Testis (tissue), 3 donors: ENCODE data around the gene BUB1. TPM values are rescaled to one million over a fixed set of nuclear protein-coding genes. Genes with fewer than 3 reads are reported as not detected.
"Not testable (repeated sequence)": the region's sequence is repeated elsewhere in the genome, so short reads cannot be mapped to it uniquely, and the experiment has no call there.

Experiments used
- DNase-seq: peaks from one replicate; pipeline ENCODE4 v3.0.0-alpha.2; 2019
- H3K27ac ChIP-seq, 2 donors: fragments of 200-600 bp; sonication (generic); one replicate each; pipeline ENCODE4 v1.5.1; 2019
- H3K27me3 ChIP-seq: fragments of 200-600 bp; sonication (generic); one replicate; pipeline ENCODE4 v1.5.1; 2019
- H3K36me3 ChIP-seq: fragments of 200-600 bp; sonication (generic); one replicate; pipeline ENCODE4 v1.5.1; 2017; ENCODE audit warnings: low read depth; ENCODE audit errors: missing control alignments
- H3K4me1 ChIP-seq: fragments of 200-600 bp; sonication (generic); one replicate; pipeline ENCODE4 v1.5.1; 2019
- H3K4me3 ChIP-seq, 2 donors: fragments of 200-600 bp; sonication (generic); one replicate each; pipeline ENCODE4 v1.5.1; 2017 to 2019
- H3K9me3 ChIP-seq: fragments of 200-600 bp; sonication (generic); one replicate; pipeline ENCODE4 v1.5.1; 2017
- WGBS, 2 donors: methylation state at CpG; one replicate each; pipeline ENCODE4 v1.1.5; 2018; 5-methylcytosine and 5-hydroxymethylcytosine counted together
- intact Hi-C: fragments of 100-400 bp; cut with DNase I; formaldehyde crosslinking; loops from one replicate; pipeline ENCODE4 v1.15.1; 2023; ENCODE audit warnings: low total_unique reads
- polyA plus RNA-seq: library from polyadenylated mRNA; stranded (reverse); fragments of 350-450 nt; fragmentation: Illumina TruSeq; extraction: RNeasy Lipid Tissue Mini Kit (QIAGEN cat#74804); gene quantifications from one replicate; pipeline ENCODE4 v1.2.3, GENCODE V29; 2014; ENCODE audit warnings: low read depth, low replicate concordance; ENCODE audit not compliant: insufficient read depth
- total RNA-seq, 2 donors: library from RNA; depleted of rRNA; stranded (reverse); fragments of >200 nt; gene quantifications; one replicate each; pipeline ENCODE4 v1.2.3, GENCODE V29; 2016

BUB1 gene
- total and polyA plus RNA-seq, 3 donors from 2014 or later: 50.5 to 72.9 (median 70.0) TPM

DNA sequence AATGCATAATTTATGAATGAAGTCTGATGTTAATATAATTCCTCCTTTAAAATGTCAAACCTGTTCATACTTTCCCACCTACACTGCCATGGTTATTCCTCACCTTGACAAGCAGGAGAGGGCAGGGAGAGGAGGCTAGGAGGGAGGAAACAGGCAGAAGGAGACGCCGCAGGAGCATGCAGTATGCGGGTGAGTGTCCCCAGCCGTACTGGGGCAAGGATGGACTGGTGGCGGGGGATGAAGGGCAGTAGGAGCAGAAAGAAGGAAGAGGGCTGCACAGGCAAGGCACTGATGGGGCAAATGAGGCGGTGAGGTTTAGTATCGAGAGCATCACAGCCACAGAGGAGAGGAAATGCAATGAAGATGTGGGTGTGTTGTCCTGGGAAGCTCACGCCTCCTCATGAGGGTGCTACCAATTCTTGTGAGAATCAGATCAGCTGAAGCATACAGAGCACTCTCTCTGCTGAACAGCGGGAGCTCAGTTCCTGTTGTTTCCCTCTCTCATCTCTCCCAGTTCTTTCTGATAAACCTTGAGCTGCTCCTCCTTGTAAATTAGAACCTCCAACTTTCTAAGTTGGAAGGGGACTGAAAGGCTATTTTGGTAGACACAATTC is 58.4 kb downstream of the BUB1 start:
- H3K4me1 ChIP-seq, H3K27ac ChIP-seq, H3K27me3 ChIP-seq, H3K4me3 ChIP-seq, DNase-seq, H3K9me3 ChIP-seq, intact Hi-C loops, H3K36me3 ChIP-seq: not testable (repeated sequence)
- 67 to 72% methylated on average over 1 to 2 of the region's 9 CpGs for WGBS, 2 donors

DNA sequence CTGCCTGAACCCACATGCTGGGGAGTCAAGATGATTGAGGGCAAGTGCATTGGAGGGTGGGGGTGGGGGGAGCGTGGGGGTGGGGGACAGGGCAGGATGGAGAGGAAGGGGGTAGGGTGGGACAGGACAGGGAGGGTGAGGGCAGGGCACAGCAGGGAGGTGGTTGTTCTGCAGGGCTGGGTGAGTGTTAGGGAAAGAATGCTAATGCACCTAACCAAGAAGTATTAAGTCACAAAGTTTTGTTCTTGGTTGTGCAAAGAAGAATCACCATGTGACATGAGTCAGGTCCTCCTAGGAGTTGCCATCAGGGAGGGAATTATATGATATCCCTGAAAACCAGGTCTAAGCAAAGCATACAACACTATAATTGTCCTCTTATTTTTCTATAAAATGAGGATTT is 63.9 kb downstream of the BUB1 start:
- H3K9me3 ChIP-seq, H3K27me3 ChIP-seq, intact Hi-C loops, H3K4me3 ChIP-seq, H3K27ac ChIP-seq, H3K4me1 ChIP-seq, DNase-seq, H3K36me3 ChIP-seq: not testable (repeated sequence)
- no CpG with 5 or more reads among the region's 1 CpG for WGBS, 2 donors

DNA sequence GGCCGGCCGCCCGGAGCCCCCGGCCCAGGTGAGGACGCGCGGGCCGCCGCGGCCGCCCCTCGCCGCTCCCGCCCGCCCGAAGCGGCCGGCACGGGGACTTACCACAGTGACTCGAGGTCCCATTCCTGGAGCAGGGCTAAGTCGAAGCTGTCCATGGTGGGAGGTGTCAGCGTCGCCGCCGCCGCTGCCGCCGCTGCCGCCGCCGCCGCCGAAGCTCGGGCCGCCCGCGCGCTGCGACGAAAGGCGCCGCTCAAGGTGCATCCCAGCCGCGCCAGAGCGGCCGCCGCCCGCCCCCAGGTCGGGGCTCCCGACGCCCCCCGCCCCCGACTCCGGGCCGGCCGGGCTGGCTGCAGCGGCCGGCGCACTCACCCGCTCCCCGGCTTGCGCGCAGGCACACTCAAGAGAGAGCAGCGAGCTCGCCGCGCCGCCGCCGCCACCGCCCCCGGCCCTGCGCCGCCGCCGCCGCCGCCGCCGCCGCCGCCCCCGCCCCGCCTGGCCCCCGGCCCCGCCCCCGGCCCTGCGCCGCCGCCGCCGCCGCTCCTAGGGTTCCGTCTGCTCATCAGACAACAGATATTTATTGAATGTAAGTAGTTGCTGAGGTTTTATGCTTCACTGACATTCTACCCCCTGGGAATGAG is 67.1 kb downstream of the BUB1 start:
- DNase-seq, intact Hi-C loops, H3K9me3 ChIP-seq, H3K27ac ChIP-seq, H3K36me3 ChIP-seq, H3K27me3 ChIP-seq, H3K4me1 ChIP-seq: not testable (repeated sequence)
- H3K4me3 ChIP-seq: peak overlapping the region in 1 of 2 donors; percentile 26
- no CpG with 5 or more reads among the region's 94 CpGs for WGBS, 2 donors

- H3K36me3 ChIP-seq, H3K9me3 ChIP-seq, H3K4me1 ChIP-seq, H3K27me3 ChIP-seq, DNase-seq, intact Hi-C loops, H3K27ac ChIP-seq: not testable (repeated sequence)
- H3K4me3 ChIP-seq: peak overlapping the region in 1 of 2 donors; percentile 26
- 0% methylated on average over 2 of the region's 45 CpGs; no CpG with 5 or more reads in 1 of the 2 donors for WGBS, 2 donors
These were observed 67.8 kb downstream of the BUB1 start for GRCh38 chr2:110609843-110610612.

DNA sequence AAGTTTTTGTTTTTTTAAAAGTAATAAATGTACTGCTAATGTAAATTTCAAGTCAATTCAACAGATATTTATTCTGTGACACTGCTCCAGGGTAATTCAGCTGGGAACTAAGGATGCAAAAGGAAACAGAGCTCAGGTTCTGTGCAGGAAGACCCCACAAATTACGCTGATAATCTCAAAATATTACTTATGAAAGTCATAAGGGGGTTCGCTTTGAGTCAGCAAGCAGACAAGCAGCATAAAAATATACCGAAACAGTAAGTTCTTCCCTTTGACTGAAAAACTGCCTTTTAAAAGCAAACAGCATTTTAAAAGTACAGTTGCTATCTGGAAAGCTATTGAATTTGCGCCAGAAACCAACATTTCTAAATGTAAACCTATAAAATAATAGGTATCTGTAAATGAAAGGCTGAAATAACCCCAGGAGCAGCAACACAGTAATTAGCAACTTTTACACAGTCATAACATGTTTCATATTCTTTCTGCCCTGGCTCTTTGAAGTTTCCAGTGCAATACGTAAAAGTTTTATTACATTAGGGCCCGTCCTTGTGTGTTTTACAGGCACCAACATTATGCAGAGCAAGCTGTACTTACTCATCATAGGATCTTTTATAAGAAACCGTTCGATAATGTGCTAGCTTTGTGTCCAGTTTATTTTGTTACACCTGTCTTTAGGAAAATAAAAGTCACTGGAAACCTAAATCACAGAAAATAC is 68.9 kb downstream of the BUB1 start:
- H3K4me3 ChIP-seq, DNase-seq, H3K27me3 ChIP-seq, H3K27ac ChIP-seq, H3K36me3 ChIP-seq, H3K9me3 ChIP-seq, H3K4me1 ChIP-seq, intact Hi-C loops: not testable (repeated sequence)
- whole genome bisulfite sequencing, 2 donors: no CpG with 5 or more reads among the region's 8 CpGs

GRCh38 chr2:110605057-110605456 is 72.8 kb downstream of the BUB1 start:
- H3K4me3 ChIP-seq, H3K27ac ChIP-seq, H3K36me3 ChIP-seq, H3K9me3 ChIP-seq, DNase-seq, H3K27me3 ChIP-seq, H3K4me1 ChIP-seq, intact Hi-C loops: not testable (repeated sequence)
- 100% methylated on average over 1 of the region's 12 CpGs; no CpG with 5 or more reads in 1 of the 2 donors for WGBS, 2 donors

GRCh38 chr2:110603917-110604591 is 73.8 kb downstream of the BUB1 start:
- H3K9me3 ChIP-seq, H3K27ac ChIP-seq, intact Hi-C loops, DNase-seq, H3K36me3 ChIP-seq, H3K27me3 ChIP-seq, H3K4me3 ChIP-seq, H3K4me1 ChIP-seq: not testable (repeated sequence)
- WGBS, 2 donors: 83% methylated on average over 1 of the region's 8 CpGs; no CpG with 5 or more reads in 1 of the 2 donors

GRCh38 chr2:110602139-110602538 is 75.7 kb downstream of the BUB1 start:
- H3K27me3 ChIP-seq, DNase-seq, H3K4me3 ChIP-seq, H3K4me1 ChIP-seq, H3K27ac ChIP-seq, H3K36me3 ChIP-seq, intact Hi-C loops, H3K9me3 ChIP-seq: not testable (repeated sequence)
- 96% methylated on average over 6 of the region's 9 CpGs; no CpG with 5 or more reads in 1 of the 2 donors for WGBS, 2 donors

- H3K4me1 ChIP-seq, H3K27me3 ChIP-seq, DNase-seq, intact Hi-C loops, H3K36me3 ChIP-seq, H3K27ac ChIP-seq, H3K9me3 ChIP-seq, H3K4me3 ChIP-seq: not testable (repeated sequence)
- WGBS, 2 donors: no CpG with 5 or more reads among the region's 2 CpGs
These were observed 85.9 kb downstream of the BUB1 start for GRCh38 chr2:110591973-110592372.

DNA sequence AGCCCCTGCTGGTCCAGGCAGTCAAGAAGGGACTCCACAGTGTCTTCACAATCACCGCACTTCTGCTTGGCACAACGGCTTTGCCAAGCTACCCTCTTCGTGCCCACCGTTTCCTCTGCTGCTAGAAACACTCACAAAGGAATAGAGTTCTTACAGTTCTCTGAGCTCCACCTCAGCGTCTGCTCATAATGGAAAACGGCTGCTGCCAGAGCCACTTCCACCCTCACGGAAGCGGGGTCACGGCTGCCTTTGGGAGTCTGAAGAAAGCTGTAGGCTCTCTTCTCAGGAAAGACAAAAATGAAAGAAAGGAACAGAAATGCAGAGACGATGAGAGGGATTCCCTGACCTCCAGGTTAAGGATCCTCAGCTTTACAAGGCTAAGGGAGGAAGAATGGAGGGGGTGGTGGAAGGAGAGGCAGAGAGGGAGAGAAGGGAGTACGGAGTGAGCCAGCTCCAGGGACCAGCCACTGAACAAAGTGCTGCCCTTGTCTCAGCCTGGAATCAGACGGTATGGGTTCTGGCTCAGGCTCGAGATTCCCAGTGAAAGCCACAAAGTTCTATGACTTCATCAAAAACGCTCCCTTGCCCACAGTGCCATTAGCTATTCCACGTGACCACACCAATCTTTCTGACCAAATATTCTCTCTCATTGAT is 88.1 kb downstream of the BUB1 start:
- H3K27me3 ChIP-seq, H3K4me1 ChIP-seq, H3K36me3 ChIP-seq, H3K9me3 ChIP-seq, intact Hi-C loops, H3K27ac ChIP-seq, H3K4me3 ChIP-seq, DNase-seq: not testable (repeated sequence)
- WGBS, 2 donors: no CpG with 5 or more reads among the region's 15 CpGs

- H3K4me3 ChIP-seq, DNase-seq, H3K27ac ChIP-seq, intact Hi-C loops, H3K36me3 ChIP-seq, H3K9me3 ChIP-seq, H3K4me1 ChIP-seq, H3K27me3 ChIP-seq: not testable (repeated sequence)
- no CpG with 5 or more reads among the region's 1 CpG for WGBS, 2 donors
These were observed 89.3 kb downstream of the BUB1 start for GRCh38 chr2:110588520-110588919.
